Adrenal gland (tissue), 19 donors: ENCODE data around the gene PRRT2. TPM values are rescaled to one million over a fixed set of nuclear protein-coding genes. Genes with fewer than 3 reads are reported as not detected.
A peak's percentile ranks its signal among the peaks of the same experiment; 100 is the strongest.

Experiments used
- DNase-seq, 7 donors: peaks; one replicate each; pipeline ENCODE4 v3.0.0-alpha.2; 2019 to 2020
- H3K27ac ChIP-seq, 5 donors: fragments of 200-600 bp; sonication (generic) in 4 of 5; 1 replicate in 3 of 5; 2 replicates in 2 of 5; pipeline versions ENCODE4 v1.5.1 to v1.8.0; 2016 to 2020; ENCODE audit warnings: mild to moderate bottlenecking in 1 of 5
- H3K27me3 ChIP-seq: fragments of 200-600 bp; 2 replicates; pipeline ENCODE4 v1.8.0; 2021
- H3K36me3 ChIP-seq, 2 donors: fragments of 200-600 bp; replicated peaks in 1 of 2; 1 replicate in 1 of 2; 2 replicates in 1 of 2; pipeline versions ENCODE4 v1.5.1 to v1.8.0; 2018 to 2022
- H3K4me1 ChIP-seq, 2 donors: fragments of 200-600 bp; replicated peaks in 1 of 2; 1 replicate in 1 of 2; 2 replicates in 1 of 2; pipeline versions ENCODE4 v1.5.1 to v1.8.0; 2018 to 2021
- H3K4me3 ChIP-seq, 4 donors: fragments of 200-600 bp; sonication (generic) in 3 of 4; one replicate each; pipeline ENCODE4 v1.5.1; 2016 to 2018
- H3K9me3 ChIP-seq, 3 donors: fragments of 200-600 bp; sonication (generic) in 1 of 3; replicated peaks in 1 of 3; 1 replicate in 2 of 3; 2 replicates in 1 of 3; pipeline versions ENCODE4 v1.5.1 to v1.8.0; 2016 to 2021
- CTCF ChIP-seq, 6 experiments: fragments of 450-650 bp in 4 of 6; fragments of 200-600 bp in 2 of 6; sonication (generic) in 1 of 6; IDR thresholded peaks; 1 replicate in 5 of 6; 2 replicates in 1 of 6; pipeline versions ENCODE4 v1.5.1 to v1.8.0; 2016 to 2021; ENCODE audit warnings: antibody characterized with exemption in 6 of 6, mild to moderate bottlenecking in 2 of 6, moderate library complexity in 1 of 6
- POLR2A ChIP-seq, 2 donors: fragments of 450-650 bp; IDR thresholded peaks; one replicate each; pipeline ENCODE4 v1.6.1; 2017; ENCODE audit warnings: antibody characterized with exemption in 2 of 2, mild to moderate bottlenecking in 2 of 2, moderate library complexity in 1 of 2
- WGBS, 4 donors: extraction: QIAGEN DNeasy Blood & Tissue Kit in 2 of 4; methylation state at CpG; one replicate each; pipeline versions ENCODE4 v1.1.5 to v1.1.7; 2013 to 2017; 5-methylcytosine and 5-hydroxymethylcytosine counted together
- intact Hi-C, 2 donors: fragments of 100-400 bp; cut with DNase I; formaldehyde crosslinking; loops; one replicate each; pipeline versions ENCODE4 v1.14.1 to v1.15.0; 2022 to 2023
- long read RNA-seq, 10 donors: library from polyadenylated mRNA in 3 of 10; unstranded in 2 of 10; stranded (forward) in 1 of 10; transcript quantifications; one replicate each; pipeline ENCODE4 v2.0.0 and lab custom pipeline, GENCODE V29; 2021 to 2026
- polyA plus RNA-seq, 3 donors: library from polyadenylated mRNA; stranded (reverse); fragments of 200-250 nt in 2 of 3; fragments of 350-450 nt in 1 of 3; fragmentation: Illumina TruSeq in 1 of 3; extraction: RNeasy Lipid Tissue Mini Kit (QIAGEN cat#74804) in 1 of 3; gene quantifications; one replicate each; pipeline ENCODE4 v1.2.3, GENCODE V29; 2013 to 2014
- total RNA-seq, 9 donors: library from RNA; depleted of rRNA in 4 of 9; stranded (reverse); fragments of >200 nt in 4 of 9; fragments of 120-200 nt in 1 of 9; fragmentation: NEBNext Ultra II Directional in 1 of 9; extraction: Animal tissue kit (Norgen Biotek cat#: 25700) in 1 of 9; gene quantifications; one replicate each; pipeline versions ENCODE4 v1.1.0 to v1.2.4, GENCODE V29; 2013 to 2023
- donor health status: healthy with polysubstance abuse.
- donor health status: Bipolar disorder and iron deficiency.
- donor health status: DM: yes; HTN: yes; CAD: no.
- donor health status: DM: no; HTN: no; CAD: no.
- donor health status: DM: no; HTN: no; CAD: no.
- donor health status: DM: yes; HTN: yes; CAD: no.

Gene PRRT2
- total RNA-seq (1 to 10 TPM in 8 of 9 donors, not detected in 1; 1.4 to 8.8 (median 2.2) TPM), polyA plus RNA-seq (10 to 100 TPM in 1 of 3 donors, 1 to 10 TPM in 1, under 1 TPM in 1; 0.97 to 32.0 (median 5.0) TPM)
- long read RNA-seq, donor 1, result 0 reads
- long read RNA-seq, donor 2, result 0 reads
- long read RNA-seq, donor 3, result 0 reads
- long read RNA-seq, donor 4, result 0 reads
- long read RNA-seq, donor 5, partial matches to known transcripts, result 0 of 1 reads
- long read RNA-seq, donor 5, other reads (novel, unspliced or antisense), result 0 of 1 reads
- long read RNA-seq, donor 6, result 0 reads
- long read RNA-seq, donor 7, partial matches to known transcripts, result 0 of 4 reads
- long read RNA-seq, donor 7, other reads (novel, unspliced or antisense), result 0 of 4 reads
- long read RNA-seq, donor 8, partial matches to known transcripts, result 0 of 2 reads
- long read RNA-seq, donor 8, other reads (novel, unspliced or antisense), result 0 of 2 reads
- long read RNA-seq, donor 9, partial matches to known transcripts, result 0 of 2 reads
- long read RNA-seq, donor 9, other reads (novel, unspliced or antisense), result 0 of 2 reads
- long read RNA-seq, donor 10, result 0 reads

GRCh38 chr16:29811896-29812665 is at the start of gene PRRT2:
TSS of gene PRRT2 (plus strand) at chr16:29812193. CDS start at chr16:29813055, 862 bp downstream.
- H3K27ac ChIP-seq, result peak within 1 kb of the TSS; percentile 62 to 97 (median 82)
- peaks cover 0 to 18% of the 10 kb centered on the region in 2 donors for H3K36me3 ChIP-seq
- 2 to 4% (median 3%) methylated on average over 33 to 69 of the region's 69 CpGs for WGBS, 4 donors
- H3K9me3 ChIP-seq, result no peaks in the 10 kb centered on the region
- H3K4me3 ChIP-seq, result peak within 1 kb of the TSS in 3 of 4 donors; percentile 15 to 59 (median 25)
- H3K27me3 ChIP-seq, result no peaks in the 10 kb centered on the region
- H3K4me1 ChIP-seq, result peaks cover 36 to 63% of the 10 kb centered on the region in 2 donors
- DNase-seq, result peak; percentile 64 to 84 (median 67)
- intact Hi-C loops, result no loop called here
- TF ChIP-seq CTCF (IDR thresholded peaks at IDR 0.05), result no peak
- peak in 1 of 2 donors; percentile 25 for TF ChIP-seq POLR2A (IDR thresholded peaks at IDR 0.05)

GRCh38 chr16:29763326-29763725 is 48.7 kb upstream of the PRRT2 start:
- WGBS, 4 donors, result 66 to 79% (median 75%) methylated on average over 6 of the region's 6 CpGs
- H3K27ac ChIP-seq, result no peak overlapping the region
- no peak for DNase-seq
- intact Hi-C loops, result no loop called here
- no peaks in the 10 kb centered on the region for H3K36me3 ChIP-seq
- H3K27me3 ChIP-seq, result no peaks in the 10 kb centered on the region
- H3K4me1 ChIP-seq, result no peaks in the 10 kb centered on the region
- H3K4me3 ChIP-seq, result no peak overlapping the region
- H3K9me3 ChIP-seq, result no peaks in the 10 kb centered on the region
- no peak for TF ChIP-seq POLR2A (IDR thresholded peaks at IDR 0.05)
- TF ChIP-seq CTCF (IDR thresholded peaks at IDR 0.05), result no peak

GRCh38 chr16:29765167-29766032 is 46.6 kb upstream of the PRRT2 start:
- TF ChIP-seq POLR2A (IDR thresholded peaks at IDR 0.05), result no peak
- TF ChIP-seq CTCF (IDR thresholded peaks at IDR 0.05), result no peak
- H3K27me3 ChIP-seq, result no peaks in the 10 kb centered on the region
- H3K9me3 ChIP-seq, result no peaks in the 10 kb centered on the region
- no peaks in the 10 kb centered on the region for H3K4me1 ChIP-seq
- no peaks in the 10 kb centered on the region for H3K36me3 ChIP-seq
- H3K4me3 ChIP-seq, result no peak overlapping the region
- H3K27ac ChIP-seq, result no peak overlapping the region
- WGBS, 4 donors, result 70 to 81% (median 76%) methylated on average over 15 of the region's 15 CpGs
- no peak for DNase-seq
- intact Hi-C loops, result no loop called here
